SKM-1 treated with dmso at 0.1 percent for 144 hours (cell line): ENCODE data around the gene UNCX.
"Not testable (repeated sequence)": the region's sequence is repeated elsewhere in the genome, so short reads cannot be mapped to it uniquely, and the experiment has no call there.

Experiments
- DNase-seq: peaks from one replicate; lab custom pipeline; 2025; ENCODE audit not compliant: unreplicated experiment; lab: John Stamatoyannopoulos, UW

UNCX gene

DNA sequence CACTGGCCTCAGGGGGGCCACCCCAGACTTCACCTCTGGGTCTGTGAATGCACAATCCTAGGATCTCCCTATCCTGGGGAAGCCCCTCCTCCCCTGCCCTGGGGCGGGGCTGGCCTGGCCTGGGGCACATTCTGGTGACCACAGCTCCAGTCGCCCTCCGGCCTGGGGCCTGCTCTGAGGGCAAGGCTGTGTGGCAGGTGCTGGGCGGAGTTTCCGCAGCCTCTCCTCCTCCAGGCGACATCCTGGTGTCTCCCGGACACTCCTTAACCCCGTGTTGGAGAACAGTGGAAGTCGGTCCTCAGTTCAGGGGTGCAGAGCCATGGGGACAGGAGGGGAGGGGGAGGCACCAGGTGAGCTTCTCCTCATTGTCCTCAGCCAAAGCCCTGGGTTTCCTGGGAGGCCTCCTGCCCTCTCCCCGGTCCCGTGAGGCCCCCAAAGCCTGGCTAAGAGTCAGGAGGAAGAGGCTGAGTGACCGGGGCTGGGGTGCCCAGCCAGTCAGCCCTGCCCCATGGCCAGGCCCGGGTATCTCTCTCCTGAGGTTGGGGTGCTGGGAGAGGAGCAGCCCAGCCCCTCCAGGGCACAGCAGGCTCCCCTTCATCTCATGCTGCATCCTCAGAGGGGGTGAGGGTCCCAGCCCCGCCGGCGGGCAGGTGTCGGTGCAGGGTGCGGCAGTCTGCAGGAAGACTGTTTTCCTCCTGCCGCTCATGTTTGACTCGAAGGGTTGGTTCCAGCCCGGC lies 22.6 kb downstream of the UNCX start:
- DNase-seq = no peak

DNA sequence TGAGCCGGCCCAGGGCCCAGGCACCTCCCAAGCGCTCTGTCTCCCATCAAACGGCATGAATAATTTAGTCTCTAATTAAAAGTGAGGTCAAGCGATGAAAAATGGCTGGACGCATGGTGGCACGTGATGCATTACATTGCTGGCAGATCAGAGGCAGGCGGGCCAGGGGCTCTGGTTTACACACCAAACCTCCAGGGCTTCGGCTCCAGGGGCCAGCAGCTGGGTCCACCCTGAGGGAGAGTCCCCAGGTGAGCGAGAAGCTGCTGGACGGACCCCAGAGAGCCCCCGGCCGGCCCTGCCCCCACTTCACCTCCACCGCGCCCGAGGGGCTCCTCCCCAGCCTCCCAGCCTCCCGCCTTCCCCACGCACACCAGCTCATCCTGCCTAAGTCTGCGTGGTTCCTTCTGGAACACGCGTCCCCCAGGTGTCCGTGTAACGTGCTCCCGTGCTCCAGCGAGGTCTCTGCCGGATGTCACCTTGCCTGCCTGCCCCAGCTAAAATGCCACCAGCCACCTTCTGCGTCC lies 23.2 kb downstream of the UNCX start:
- DNase-seq = no peak

DNA sequence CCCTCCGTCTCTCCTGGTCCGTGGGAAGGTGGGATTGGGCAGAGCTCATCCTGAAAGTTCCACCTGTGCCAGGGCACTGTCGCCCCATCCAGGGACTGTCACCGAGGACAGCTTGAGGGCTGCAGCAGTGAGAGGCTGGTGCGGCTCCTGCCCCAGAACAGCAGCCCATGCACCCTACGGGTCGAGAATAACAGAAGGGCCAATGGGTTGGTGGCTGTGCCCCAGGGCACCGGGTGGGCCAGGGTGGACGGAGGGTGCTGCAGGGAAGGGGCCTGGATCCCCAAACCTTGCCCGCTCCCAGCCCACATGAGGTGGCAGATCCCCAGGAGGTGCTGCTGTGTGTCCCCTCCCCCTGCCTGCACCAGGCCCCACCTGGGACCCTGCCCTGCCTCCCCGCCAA lies 23.9 kb downstream of the UNCX start:
- no peak for DNase-seq

DNA sequence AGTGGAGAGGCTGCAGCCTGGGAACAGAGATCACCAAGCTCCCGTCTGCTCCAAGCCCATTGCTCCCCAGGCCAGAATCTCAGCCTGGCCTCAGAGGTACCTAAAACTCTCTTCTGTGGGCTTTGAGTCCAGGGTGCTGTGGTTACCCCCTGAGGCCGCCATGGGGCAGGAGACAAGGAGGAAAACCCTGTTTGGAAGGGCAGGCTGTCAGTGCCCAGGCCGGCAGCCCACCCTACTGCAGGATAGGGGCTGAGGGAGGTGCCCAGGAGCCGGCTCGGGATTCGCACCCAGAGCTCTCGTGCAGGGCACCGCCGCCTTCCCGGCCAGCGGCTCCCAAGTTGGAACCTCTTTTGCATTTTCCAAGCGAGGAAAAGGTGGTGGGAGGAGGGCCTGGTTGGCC lies 24.5 kb downstream of the UNCX start:
- no peak for DNase-seq

DNA sequence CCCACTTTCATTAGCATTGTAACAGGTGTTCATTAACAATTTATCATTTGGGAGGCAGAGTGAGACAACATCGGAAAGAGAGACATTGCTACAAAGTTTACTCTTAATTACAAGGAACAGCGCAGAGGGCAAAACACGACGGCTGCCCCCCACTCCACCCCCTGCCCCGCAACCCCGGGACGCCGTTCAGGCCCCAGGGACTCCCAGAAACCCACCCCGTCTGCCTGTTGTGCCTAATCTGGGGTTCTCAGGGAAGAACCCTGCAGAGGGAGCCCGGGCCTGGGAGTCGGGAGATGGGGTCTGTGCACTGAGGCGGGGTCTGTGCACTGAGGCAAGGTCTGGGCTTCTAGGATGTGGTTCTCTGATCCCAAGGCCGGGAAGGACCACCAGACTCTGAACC lies 25.2 kb downstream of the UNCX start:
- no peak for DNase-seq

DNA sequence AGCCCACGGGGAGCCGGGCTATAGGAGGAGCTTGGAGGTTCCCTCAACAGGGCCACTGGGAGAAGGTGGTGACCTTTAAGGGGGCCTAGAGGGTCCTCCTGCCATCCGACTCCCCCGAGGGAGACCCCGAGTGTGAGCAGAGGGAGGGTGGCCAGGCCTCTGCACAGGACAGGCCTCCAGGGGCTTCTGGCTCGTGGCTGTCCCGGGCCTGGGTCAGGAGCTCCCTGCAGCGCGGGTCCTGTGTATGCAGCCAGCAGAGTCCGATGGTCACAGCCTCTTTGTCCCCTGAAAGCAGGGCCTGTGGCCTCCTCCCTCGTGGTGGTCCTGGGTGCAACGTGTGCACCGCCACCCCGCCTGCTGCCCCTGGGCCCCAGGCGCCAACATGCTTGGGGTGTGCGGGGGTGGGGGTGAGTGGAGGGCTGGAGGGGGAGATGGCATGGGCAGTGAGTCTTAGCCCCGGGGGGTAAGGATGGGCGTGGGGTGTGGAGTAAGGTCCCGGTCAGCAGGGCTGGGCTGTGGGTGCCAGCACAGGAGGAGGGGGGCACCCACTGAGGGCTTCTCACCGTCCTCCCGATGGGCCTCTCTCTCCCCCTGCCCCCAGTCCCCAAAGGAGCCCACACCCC lies 27.1 kb downstream of the UNCX start:
- DNase-seq = no peak

DNA sequence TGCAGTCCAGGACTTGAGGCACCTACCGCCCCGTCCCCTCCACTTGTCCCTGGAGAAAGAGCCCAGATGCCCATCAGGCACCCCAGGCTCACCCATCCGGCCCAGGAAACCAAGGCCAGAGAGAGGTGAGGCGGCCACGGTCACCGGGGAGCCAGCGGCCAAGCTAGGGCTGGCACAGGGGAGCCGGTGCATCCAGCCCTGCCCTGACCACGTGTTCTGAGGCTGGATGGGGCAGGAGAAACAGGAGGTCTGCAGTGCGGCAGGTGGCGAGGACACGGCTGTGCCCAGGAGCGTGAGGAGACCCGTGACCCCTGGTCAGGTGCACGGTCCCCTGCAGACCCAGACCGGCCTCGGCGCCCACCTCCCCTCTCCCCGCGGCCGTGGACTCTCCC lies 27.6 kb downstream of the UNCX start:
- DNase-seq = no peak

DNA sequence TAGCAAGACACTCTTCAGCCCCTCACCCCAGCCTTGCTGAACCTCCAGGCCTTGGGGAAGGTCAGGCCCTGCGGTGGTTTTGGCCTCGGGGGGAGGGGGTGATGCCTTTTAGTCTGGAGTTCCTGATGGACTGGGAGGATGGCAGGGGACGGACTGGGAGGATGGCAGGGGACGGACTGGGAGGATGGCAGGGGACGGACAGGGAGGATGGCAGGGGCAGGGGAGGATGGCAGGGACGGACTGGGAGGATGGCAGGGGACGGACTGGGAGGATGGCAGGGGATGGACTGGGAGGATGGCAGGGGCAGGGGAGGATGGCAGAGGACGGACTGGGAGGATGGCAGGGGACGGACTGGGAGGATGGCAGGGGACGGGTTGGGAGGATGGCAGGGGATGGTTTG lies 28.4 kb downstream of the UNCX start:
- not testable (repeated sequence) for DNase-seq

DNA sequence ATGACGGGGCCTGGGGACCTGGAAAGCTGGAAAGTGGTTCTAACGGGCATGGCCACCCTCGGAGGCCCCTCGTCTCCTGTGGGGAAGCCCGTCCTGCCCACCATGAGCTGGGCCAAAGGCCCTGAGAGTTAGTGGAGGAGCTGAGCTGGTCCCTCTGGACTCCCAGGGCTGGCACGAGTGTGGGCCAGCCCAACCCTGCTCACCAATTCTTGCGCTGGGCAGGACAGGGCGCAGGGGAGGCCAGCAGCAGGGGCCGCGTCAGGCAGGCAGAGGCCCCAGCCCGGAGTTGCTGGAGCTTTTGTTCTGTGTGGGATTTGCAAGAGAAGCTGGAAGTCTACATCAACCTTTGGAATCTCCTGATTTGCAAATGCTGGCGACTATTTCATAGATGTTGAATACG lies 29.8 kb downstream of the UNCX start:
- DNase-seq = no peak

DNA sequence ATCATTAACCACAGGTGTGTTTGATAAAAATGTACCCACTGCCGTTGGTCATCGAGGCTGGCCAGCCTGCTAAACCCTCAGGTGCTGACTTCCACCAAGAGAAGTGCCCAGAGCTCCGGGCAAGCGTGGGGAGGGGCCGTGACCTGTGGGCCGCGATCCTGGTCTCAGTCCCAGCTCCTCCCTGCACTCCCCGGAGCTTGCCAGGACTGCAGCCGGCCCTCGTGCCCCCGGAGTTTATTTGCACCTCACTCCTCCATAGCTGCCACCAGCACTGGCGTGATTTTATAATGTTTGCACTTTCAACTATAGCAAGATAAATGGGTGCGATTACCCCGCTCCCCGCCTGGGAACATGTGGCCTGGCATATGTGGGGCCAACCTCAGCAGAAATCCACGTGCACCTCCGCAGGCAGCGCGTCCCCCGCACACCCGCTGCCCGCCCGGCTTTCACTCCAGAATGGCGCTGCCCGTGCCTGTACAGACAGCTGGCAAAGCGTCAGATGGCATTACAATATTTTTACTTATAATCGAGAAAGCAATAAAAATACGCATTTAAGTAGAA lies 30.8 kb downstream of the UNCX start:
- DNase-seq = no peak

DNA sequence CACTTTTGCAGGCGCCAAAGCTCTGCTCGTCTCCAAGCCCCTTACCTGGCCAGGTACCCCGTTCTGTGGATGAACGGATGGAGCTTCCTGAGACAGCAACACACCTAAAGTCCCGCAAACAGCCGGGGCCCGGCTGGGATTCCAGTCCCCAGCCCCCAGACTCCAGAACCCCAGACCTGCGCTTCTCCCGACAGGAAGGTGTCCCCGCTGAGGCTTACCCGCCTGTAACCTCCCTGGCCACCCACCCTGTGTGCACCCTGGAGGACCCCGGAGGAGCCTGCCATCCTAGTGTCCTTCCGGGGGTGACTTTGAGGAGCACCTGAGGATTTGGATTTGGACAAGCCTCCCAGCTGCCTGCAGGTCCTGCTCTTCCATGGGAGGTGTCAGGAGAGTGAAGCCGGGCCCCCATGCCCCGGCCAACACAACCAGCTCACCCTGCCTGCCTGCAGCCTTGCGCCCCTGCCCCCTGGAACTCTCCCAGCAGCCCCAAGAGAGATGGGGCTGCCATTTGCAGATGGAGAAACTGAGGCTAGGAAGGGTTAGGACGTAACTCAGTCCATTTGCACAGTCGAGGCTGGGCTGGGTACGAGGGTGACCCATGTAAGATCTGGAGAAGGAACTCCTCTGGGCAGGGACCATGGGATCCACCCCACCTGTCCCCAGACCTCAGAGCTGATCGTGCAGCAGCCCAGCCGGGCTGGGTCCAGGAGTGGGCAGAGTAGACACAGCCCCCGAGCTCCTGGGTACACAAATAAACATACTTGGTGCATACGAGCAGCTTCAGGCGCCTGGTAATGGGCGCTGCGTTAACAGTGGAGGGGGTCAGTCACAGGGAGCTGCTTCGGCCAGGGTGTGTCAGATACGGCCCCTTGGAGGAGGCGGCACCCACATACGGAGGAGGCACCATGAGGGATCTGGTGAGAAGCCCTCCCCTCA lies 31.9 kb downstream of the UNCX start:
- DNase-seq = no peak

DNA sequence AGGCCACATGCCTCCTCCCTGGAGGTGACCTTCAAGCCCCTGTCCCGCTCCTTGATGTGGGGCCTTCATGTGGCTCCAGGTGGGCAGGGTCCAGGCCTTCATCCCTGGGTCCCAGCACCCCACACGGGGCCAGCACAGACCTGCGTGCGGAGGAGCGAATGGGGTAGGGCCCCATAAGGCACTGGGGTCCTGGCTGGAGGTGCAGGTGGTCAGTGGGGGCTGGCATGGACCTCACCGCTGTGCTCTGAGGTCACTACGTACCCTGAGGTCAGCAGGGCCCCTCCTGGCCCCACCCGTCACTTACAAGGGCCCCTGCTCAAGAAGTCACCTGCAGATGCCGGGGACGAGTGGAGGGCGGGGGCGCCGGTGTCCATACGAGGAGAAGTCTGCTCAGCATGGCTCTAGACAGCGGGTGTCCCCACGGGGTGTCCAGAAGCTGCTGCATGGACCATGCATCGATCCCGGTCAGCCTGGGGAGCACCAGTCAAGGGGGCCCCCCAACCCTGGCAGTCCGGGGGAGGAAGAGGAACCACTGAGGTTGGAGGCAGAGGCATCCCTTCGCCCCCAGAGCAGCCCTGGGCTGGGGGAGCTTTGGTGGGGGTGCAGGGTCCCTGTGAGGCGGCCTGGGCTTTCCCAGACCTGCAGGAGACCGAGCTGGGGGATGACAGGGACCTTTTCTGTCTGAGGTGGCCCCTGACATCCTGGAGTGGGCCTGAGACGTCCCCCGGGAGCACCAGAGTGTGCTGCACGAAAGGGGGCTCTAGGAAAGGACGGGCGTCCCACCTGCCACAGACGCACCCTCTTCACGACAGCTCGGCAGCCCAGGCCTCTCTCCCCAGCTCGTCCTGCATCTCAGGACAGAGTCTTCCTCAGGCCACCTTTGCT lies 34.6 kb downstream of the UNCX start:
- DNase-seq = no peak

DNA sequence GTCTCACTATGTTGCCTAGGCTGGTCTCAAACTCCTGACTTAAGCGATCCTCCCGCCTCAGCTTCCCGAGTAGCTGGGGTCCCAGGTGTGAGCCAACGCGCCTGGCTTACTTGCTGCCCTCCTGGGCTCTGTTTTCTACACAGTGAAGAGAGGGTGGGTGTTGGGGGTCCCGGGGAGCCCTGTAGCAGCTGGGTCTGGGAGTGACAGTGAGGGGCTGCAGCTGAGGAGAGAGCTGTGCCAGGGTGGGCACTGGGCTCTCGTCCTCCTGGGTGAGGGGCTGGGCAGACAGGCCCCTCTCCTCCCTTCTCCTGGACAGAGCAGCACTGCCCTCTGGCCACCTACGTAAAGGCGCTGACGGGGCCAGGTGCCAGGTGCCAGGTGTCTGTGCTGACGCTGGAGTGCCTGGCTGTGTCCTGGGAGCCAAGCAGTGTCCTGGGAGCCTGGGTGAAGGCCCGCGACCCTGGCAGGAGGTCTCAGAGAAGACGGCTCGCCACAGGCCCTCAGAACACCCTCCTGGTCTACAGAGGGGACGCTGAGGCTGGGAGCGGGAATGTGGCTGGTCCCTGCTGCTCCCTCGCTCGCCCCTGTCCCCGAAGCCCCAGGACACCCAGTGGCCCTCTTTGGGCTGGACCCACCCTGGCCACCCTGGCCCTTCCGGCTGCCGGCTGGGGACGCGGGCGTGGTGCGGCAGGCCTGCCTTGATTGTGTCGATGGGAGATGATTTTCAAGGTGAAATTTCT lies 35.6 kb downstream of the UNCX start:
- DNase-seq = no peak

DNA sequence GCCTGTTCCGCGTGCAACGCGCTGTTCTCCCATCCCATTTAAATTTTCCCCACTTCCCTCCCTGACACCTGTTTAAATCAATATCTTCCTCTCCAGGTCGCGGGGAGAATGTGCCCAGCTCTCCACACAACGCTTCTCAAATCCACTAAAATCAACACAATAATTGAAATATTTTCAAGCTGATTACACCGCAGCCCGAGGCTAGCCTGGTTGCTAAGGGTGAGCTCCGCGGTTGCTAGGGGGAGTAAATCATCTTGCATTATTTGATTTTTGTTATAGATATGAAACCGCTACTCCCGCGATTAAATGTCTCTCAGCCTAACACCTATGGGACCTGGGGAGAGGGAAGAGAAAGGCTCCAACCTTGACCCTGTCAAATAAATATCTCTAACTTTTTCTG lies 36.2 kb downstream of the UNCX start:
- DNase-seq = no peak

DNA sequence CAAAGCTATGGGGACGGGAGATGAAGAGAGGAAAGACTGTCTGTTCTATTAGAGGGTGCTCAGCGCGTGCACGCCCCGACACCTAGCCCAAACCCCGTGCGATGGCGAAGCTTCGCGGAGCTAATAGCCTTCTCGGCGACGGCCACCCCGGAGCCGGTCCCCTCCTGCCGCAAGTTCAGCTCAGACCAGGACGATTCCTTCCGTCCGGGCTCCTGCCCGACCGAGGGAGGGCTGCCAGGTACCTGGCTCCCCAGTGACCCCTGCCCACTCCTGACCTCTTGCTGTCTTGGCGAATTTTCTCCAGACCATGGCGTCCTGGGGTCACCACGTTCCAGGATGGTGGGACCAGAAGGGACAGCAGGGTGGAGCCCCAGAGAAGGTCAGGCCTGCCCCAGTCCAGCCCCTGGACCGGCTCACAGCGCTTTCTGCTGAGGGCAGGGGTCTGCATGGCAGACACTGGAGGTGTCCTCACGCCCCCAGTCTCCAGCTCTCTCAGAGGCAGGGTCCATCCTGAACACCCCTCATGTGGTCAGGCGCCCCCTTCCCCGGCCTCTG lies 36.7 kb downstream of the UNCX start:
- no peak for DNase-seq

DNA sequence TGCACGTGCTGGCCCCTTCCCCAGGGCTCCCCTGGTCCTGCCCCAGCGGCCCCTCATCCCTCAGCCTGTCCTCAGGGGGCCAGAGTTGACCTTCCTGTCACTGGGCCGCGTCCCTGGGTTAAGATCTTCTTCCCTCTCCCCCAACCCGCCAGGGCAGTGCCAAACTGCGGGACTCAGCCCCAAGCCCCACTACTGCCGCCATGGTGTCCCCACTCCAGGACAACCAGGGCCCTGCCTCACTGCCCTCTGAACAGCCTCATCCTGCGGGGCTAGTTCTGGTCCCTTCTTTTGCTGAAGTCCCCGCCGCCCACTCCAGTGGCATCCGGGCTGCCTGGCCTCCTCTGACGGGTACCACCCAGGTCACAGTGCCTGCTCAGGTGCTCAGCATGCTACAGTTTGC lies 37.5 kb downstream of the UNCX start:
- no peak for DNase-seq

DNA sequence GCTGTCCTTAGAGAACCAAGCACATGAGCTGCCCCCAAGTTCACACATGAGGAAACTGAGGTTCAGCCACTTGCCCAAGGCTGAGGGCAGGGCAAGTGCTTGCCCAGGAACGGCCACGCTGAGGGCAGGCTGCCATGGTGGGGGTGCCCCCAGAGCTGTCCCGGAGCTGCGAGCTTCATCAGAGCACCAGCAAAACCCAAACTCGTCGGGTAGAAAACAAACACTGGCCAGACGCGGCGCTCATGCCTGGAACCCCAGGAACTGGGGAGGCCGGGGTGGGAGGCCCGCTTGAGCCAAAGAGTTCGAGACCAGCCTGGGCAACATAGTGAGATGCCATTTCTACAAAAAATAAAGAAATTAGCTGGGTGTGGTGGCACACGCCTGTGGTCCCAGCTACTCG lies 38.4 kb downstream of the UNCX start:
- no peak for DNase-seq

DNA sequence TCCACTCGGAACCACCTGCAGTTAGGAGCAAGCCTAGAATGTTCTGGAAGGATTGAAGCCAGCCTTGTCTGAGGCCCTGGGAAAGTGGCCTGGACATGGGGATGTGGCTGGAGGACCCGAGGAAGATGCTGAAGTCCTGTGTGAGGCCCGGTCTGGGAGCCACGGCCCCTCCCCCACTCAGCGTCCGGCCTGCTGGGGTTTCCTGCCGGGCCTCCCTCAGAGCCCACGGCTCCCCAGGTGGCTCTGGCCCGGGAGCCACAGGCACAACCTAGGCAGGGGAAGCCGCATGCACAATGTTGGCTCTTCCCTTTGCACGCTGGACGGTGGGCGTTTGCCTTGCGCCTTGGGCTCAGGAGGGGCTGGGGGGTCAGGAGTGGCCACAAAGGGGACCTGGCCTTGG lies 39.0 kb downstream of the UNCX start:
- DNase-seq = no peak

DNA sequence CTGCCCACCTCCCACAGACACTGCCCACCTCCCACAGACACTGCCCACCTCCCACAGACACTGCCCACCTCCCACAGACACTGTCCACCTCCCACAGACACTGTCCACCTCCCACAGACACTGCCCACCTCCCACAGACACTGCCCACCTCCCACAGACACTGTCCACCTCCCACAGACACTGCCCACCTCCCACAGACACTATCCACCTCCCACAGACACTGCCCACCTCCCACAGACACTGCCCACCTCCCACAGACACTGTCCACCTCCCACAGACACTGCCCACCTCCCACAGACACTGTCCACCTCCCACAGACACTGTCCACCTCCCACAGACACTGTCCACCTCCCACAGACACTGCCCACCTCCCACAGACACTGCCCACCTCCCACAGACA lies 39.5 kb downstream of the UNCX start:
- DNase-seq = not testable (repeated sequence)
